ENCODE data around the gene ZNRF1. TPM values are rescaled to one million over a fixed set of nuclear protein-coding genes. Genes with fewer than 3 reads are reported as not detected.

Gene ZNRF1
- total and polyA plus RNA-seq, 2 of the 13 experiments (the other 11 are each of a cell fraction or from before 2014, with no cell fraction given), result 43.9 to 58.7 TPM

GRCh38 chr16:75070012-75070841 is 71.4 kb downstream of the ZNRF1 start (continued):
- TF ChIP-seq DBP (CRISPR knock-in tag; IDR thresholded peaks at IDR 0.05; ENCODE audit: not compliant biosample characterization) (no peak), CERS6 (CRISPR knock-in tag; IDR thresholded peaks at IDR 0.05) (no peak), CC2D1A (CRISPR knock-in tag; IDR thresholded peaks at IDR 0.05) (no peak), ADNP (CRISPR knock-in tag; IDR thresholded peaks at IDR 0.05) (no peak), KDM1A (CRISPR knock-in tag; IDR thresholded peaks at IDR 0.05) (peak; percentile 82), ZFP90 (CRISPR knock-in tag; IDR thresholded peaks at IDR 0.05; ENCODE audit: borderline replicate concordance) (no peak), DRAP1 (CRISPR knock-in tag; IDR thresholded peaks at IDR 0.05) (peak; percentile 61; the same call in 1 of the 2 replicates), SP5 (CRISPR knock-in tag; IDR thresholded peaks at IDR 0.05; ENCODE audit: borderline replicate concordance, low read depth) (peak; percentile 99), ZNF451 (CRISPR knock-in tag; IDR thresholded peaks at IDR 0.05) (no peak), BORCS8-MEF2B (CRISPR knock-in tag; IDR thresholded peaks at IDR 0.05) (no peak), ZSCAN29 (CRISPR knock-in tag; conservative IDR thresholded peaks at IDR 0.05) (no peak), TSC22D2 (CRISPR knock-in tag; IDR thresholded peaks at IDR 0.05; ENCODE audit: borderline replicate concordance) (no peak), BCLAF1 (IDR thresholded peaks at IDR 0.05) (no peak), U2AF2 (IDR thresholded peaks at IDR 0.05; ENCODE audit: low read depth, low read length) (no peak), MBD4 (IDR thresholded peaks at IDR 0.05; ENCODE audit: borderline replicate concordance, low read length) (no peak), NFYB (CRISPR knock-in tag; IDR thresholded peaks at IDR 0.05) (peak; percentile 29; the same call in 1 of the 2 replicates), ARID5B (CRISPR knock-in tag; IDR thresholded peaks at IDR 0.05) (peak; percentile 94)

Data from HepG2 (cell line).